Activated naive CD4-positive, alpha-beta T cell (primary cell): ENCODE data around the gene GOLGA6L22.
"Not testable (repeated sequence)": the region's sequence is repeated elsewhere in the genome, so short reads cannot be mapped to it uniquely, and the experiment has no call there.

Experiments
- DNase-seq, 4 experiments: peaks; one replicate each; lab custom pipeline; 2025; lab: John Stamatoyannopoulos, UW

Gene GOLGA6L22

DNA sequence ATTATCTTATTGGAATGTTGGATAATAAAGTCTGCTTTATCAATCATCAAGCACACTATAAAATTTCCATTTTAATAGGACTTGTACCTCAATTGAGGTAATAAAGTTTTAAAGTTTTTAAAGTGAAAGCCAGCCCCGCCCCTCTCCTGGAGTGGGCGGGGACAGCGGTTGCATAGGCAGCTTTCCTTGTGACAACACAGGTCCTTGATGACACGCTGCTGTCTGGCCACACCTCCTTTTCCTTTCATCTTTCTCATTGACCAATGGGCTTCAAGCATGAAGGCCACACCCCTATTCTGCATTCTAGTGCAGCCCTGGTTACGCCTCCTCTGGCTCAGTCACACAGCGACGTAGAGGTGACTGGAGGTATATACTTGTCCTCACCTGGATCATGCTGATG, at the start of gene GOLGA6L22:
Gene GOLGA6L22 (plus strand): TSS at position 301 of the 400 bp plus-strand sequence. CDS start 91 bp downstream, at position 392.
- not testable (repeated sequence) for DNase-seq

GRCh38 chr15:22417288-22417687, 41.4 kb upstream of the GOLGA6L22 start:
- DNase-seq = not testable (repeated sequence)

DNA sequence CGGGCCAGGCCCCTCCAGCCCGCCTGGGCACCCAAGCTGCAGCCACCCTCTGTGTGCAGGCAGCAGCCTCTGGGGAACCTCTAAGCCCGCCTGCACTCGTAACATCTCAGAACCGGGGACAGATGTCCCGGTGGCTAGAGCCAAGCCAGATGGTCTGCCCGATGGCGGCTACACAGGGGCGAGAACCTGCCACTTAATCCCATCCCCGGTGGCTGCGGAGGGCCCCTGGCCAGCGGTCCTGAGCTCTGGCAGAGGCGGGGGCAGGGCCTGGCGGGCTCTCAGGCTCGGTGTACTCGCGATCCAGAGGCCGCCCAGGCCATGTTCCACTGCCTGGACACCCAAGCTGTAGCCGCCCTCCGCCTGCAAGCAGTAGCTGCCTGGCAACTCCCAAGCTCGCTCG, 40.9 kb upstream of the GOLGA6L22 start:
- not testable (repeated sequence) for DNase-seq

DNA sequence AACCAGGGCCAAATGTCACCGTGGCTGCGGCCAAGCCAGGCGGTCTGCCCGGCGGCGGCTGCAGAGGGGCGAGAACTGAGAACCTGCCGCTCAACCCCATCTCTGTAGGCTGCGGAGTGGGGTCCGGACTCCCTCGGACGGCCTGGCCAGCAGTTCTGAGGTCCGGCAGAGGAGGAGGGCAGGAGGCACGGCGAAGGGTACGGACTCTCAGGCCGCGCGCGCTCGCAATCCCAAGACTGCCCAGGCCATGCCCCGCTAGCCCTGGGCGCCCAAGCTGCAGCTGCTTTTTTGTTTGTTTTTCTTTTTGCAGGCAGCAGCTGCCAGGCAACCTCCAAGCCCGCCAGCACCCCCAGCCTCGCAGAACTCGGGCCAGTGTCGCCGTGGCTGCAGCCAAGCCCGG, 40.5 kb upstream of the GOLGA6L22 start:
- DNase-seq = not testable (repeated sequence)

DNA sequence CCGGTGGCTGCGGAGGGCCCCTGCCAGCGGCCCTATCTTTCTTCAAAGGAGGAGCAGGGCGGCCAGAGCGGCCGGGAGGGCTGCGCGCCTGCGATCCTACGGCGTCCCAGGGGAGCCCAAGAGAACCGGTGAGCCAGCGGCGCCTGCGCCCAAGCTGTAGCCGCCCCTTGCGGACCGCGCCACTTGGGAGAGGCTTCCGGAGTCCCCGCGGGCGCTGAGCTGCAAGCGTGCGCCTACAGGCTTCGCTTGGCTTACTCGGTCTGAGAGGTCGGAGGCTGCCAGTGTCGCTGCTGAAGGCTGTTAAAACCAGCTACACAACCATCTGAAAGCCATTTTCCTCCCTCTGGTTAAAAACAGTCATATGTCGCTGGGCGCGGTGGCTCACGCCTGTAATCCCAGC, 40.0 kb upstream of the GOLGA6L22 start:
- DNase-seq = not testable (repeated sequence)

DNA sequence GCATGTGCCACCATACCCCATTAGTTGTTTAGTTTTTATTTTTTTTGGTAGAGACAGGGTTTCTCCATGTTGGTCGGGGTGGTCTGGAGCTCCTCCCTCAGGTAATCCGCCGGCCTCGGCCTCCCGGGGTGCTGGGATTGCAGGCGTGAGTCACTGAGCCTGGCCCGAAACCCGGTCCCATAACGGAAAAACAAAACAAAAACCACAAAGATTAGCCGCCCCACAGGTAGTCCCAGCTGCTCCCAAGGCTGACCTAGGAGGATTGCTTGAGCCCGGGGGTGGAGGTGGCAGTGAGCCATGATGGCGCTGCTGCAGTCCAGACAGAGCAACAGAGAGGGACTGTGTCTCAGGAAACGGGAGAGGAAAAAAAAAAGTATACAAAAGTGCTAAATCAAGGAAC, 38.4 kb upstream of the GOLGA6L22 start:
- not testable (repeated sequence) for DNase-seq

DNA sequence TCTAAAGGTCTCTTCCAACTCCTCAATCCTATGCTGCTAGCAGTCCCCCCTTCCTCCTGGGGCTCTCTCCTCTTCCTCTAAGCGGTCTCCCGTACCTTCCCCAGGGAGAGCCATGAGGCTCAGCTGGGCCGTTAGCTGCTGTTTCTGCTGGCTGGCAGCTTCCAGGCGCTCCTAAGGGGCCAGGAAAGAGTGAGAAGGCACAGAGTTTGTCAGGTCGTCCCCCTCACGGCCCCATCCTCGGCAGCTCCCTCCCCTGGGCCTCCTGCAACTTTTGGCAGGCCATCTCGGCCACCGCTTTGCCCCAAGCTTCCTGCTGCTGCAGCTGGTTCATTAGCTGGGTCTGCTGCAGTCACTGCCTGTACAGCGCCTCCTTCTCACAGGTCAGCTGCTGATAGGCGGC, 29.3 kb upstream of the GOLGA6L22 start:
- not testable (repeated sequence) for DNase-seq

DNA sequence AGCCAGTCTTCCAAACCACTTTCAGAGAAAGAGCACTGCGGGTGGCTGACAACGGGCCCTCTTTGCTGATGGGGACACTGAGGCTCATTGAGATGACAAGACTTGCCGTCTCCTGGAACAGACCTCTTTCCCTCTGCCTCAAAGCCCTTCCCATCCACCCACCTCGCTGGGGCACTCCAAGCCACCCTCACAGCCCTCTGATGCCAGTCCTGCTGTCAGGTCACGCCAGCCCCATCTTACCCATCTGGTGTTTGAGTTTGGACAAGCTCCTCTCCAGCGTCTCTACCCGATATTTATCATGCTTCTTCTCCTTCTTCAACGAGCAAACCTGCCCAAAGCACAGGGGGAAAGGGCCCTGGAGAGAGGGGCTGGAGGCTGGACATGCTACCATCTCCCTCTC, 27.0 kb upstream of the GOLGA6L22 start:
- DNase-seq = not testable (repeated sequence)

GRCh38 chr15:22494490-22495113, 35.9 kb downstream of the GOLGA6L22 start:
- DNase-seq = not testable (repeated sequence)

DNA sequence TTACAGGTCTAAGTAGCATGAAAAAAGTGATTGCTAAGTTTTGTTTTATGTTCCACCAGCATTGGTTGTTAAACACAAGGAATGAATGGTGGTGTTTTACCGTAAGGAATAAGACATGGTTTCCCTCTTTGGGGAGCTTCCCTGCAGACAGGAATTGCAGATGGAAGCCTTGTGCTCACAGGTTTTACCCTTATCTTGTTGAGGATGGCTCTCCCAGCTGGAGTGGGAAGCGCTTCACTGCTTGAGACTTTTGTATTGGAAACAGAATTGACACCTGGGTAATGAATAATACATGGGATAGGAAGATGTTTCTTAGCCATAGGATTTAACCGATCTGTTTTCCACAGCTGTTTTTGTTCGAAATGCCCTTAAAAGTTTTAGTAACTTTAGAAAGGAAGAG, 38.5 kb downstream of the GOLGA6L22 start:
- not testable (repeated sequence) for DNase-seq

DNA sequence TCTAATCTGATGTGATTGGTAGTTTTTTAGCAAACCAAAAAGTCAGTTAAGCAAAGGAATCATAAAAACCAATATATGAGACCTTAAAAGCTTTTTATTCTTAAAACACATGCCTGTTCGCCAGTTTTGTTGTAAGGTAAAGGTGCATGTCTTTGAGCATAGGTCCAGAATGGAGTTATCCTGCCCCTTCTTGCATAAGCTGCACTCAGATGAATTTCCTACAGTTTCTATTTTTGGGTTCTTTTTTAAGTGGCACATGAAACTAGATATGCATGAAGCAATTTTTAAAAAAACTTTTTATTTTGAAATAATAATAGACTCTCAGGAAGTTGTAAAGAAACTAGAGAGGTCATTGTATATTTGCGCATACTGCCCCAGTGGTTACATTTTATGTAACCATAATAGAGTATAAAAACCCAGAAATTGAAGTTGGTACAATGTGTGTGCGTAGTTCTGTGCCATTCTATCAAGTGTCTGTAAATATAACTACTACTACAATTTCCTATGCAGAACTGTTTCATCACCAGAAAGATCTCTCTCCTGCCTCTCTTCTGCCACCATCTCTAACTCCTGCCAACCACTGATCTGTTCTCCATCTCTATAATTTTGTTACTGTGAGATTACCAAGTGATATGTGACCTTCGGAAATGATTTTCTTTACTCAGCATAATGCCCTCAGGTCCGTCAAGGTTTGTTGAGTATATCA, 39.7 kb downstream of the GOLGA6L22 start:
- not testable (repeated sequence) for DNase-seq

DNA sequence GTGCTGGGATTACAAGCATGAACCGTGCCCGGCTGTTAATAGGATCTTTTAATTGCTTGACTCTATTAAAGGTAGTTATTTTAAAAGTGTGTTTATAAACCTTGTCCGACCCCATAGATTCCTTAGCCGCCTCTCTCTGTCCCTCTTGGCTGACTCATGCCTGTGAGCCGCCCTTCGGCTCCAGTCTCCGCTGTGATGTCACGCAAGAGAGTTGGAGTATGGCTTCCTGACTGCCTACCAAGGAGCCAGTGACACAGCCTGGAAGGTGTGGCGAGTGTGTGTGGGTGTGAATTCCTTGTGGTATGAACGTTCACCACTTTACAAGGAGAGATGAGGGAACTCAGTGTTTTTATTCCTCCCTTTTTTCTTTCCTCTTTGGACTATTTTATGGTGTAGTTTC, 43.6 kb downstream of the GOLGA6L22 start:
- not testable (repeated sequence) for DNase-seq

DNA sequence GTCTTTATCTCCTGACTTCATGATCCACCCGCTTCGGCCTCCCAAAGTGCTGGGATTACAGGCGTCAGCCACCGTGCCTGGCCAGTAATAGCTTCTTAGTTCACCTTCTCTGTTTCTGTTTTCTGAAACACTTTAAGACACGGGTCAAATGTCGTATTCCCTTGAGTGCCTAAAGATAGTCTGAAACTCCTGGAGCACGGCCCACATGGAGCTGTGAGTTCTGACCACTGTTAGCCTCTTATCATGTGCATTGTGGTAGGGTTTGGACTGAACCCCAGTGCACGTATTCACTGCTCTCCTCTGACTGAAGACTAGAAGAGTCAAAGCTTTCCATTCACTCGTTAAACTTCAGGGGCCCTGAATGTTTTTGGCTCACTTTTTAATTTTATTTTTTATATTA, 48.3 kb downstream of the GOLGA6L22 start:
- not testable (repeated sequence) for DNase-seq

GRCh38 chr15:22516140-22516539, 57.4 kb downstream of the GOLGA6L22 start:
- DNase-seq = not testable (repeated sequence)
